ENCODE data around the gene UNC13D. TPM values are rescaled to one million over a fixed set of nuclear protein-coding genes. Genes with fewer than 3 reads are reported as not detected.

The UNC13D gene
- polyA plus RNA-seq, 1 donor from 2014 or later, result 1.2 TPM

GRCh38 chr17:75835654-75835987 is 8.6 kb downstream of the UNC13D start:
- no peaks in the 10 kb centered on the region for H3K27me3 ChIP-seq (ENCODE audit: insufficient read depth, low read depth, low read length)
- H3K9ac ChIP-seq (ENCODE audit: low read length), result no peak overlapping the region
- no peaks in the 10 kb centered on the region for H3K9me2 ChIP-seq (ENCODE audit: insufficient read depth, low read length)
- H3K4me3 ChIP-seq (ENCODE audit: low read length), result no peak overlapping the region
- no peaks in the 10 kb centered on the region for H3F3A ChIP-seq (ENCODE audit: insufficient read depth, low read length, poor library complexity, severe bottlenecking)
- no peaks in the 10 kb centered on the region for H3K9me3 ChIP-seq (ENCODE audit: low read length)
- H3K79me2 ChIP-seq (replicated peaks; ENCODE audit: insufficient read depth, low read length), result no peaks in the 10 kb centered on the region
- TF ChIP-seq SMC3 (conservative IDR thresholded peaks at IDR 0.05; ENCODE audit: poor library complexity) (no peak), EP300 (conservative IDR thresholded peaks at IDR 0.05; ENCODE audit: poor library complexity, severe bottlenecking) (no peak), RAD21 (conservative IDR thresholded peaks at IDR 0.05) (no peak), POLR2AphosphoS5 (IDR thresholded peaks at IDR 0.05) (no peak), MXI1 (conservative IDR thresholded peaks at IDR 0.05; ENCODE audit: poor library complexity, severe bottlenecking) (no peak), REST (IDR thresholded peaks at IDR 0.05; ENCODE audit: borderline replicate concordance) (no peak), EZH2 (IDR thresholded peaks at IDR 0.05; ENCODE audit: borderline replicate concordance, insufficient read depth, low read length, poor library complexity, severe bottlenecking) (no peak), TAF1 (IDR thresholded peaks at IDR 0.05; ENCODE audit: low read depth) (no peak)
- TF ChIP-seq, protein P1, sequence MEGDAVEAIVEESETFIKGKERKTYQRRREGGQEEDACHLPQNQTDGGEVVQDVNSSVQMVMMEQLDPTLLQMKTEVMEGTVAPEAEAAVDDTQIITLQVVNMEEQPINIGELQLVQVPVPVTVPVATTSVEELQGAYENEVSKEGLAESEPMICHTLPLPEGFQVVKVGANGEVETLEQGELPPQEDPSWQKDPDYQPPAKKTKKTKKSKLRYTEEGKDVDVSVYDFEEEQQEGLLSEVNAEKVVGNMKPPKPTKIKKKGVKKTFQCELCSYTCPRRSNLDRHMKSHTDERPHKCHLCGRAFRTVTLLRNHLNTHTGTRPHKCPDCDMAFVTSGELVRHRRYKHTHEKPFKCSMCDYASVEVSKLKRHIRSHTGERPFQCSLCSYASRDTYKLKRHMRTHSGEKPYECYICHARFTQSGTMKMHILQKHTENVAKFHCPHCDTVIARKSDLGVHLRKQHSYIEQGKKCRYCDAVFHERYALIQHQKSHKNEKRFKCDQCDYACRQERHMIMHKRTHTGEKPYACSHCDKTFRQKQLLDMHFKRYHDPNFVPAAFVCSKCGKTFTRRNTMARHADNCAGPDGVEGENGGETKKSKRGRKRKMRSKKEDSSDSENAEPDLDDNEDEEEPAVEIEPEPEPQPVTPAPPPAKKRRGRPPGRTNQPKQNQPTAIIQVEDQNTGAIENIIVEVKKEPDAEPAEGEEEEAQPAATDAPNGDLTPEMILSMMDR (IDR thresholded peaks at IDR 0.05; ENCODE audit: poor library complexity, severe bottlenecking), result no peak
- H3K27ac ChIP-seq (ENCODE audit: low read length), result no peak overlapping the region
- H3K36me3 ChIP-seq (ENCODE audit: insufficient read depth, low read length), result no peaks in the 10 kb centered on the region
- H3K4me2 ChIP-seq (ENCODE audit: low read length), result no peak overlapping the region
- no peak overlapping the region for H2AFZ ChIP-seq (ENCODE audit: low read depth, low read length)
- H4K20me1 ChIP-seq (ENCODE audit: insufficient read depth), result no peaks in the 10 kb centered on the region

DNA sequence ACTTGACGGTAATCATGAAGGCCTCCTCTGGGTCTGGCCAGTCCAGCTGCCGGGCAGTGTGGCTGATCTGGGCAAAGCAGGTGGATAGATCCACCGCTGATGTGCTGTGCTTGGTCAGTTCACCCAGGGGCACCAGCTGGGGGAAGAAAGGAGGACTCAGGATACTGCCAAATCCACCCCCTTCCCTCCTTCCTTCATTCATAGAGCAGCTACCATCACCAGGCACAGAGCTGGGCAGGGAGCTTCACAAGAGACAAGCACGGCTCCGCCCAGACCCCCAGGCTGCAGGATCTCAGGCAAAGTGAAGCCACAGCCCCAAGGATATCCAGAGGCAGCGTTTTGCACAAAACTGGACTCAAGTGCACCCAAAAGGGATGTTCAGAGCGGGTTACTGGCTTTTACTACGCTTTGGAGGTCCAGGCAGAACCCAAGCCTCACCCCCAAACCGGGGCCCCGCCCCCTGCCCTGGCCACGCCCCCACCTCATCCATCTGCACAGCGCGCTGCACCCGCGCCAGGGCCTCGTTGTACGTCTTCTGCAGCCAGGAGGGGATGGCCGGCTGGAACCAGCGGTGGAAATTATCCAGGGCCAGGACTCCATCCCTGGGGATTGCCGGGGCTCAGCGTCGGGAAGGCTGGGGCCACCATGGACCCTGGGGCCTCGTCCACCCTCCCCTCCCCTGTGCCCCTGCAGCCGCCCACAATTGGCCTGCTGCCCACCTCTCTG is 9.1 kb downstream of the UNC13D start:
- Histone ChIP-seq H3K27ac (ENCODE audit: low read length) (no peak overlapping the region), H3K79me2 (replicated peaks; ENCODE audit: insufficient read depth, low read length) (no peaks in the 10 kb centered on the region)

More for the DNA sequence above, 9.1 kb downstream of the UNC13D start:
- TF ChIP-seq RAD21 (conservative IDR thresholded peaks at IDR 0.05) (no peak), EZH2 (IDR thresholded peaks at IDR 0.05; ENCODE audit: borderline replicate concordance, insufficient read depth, low read length, poor library complexity, severe bottlenecking) (no peak), TAF1 (IDR thresholded peaks at IDR 0.05; ENCODE audit: low read depth) (no peak)
- Histone ChIP-seq H3K4me2 (ENCODE audit: low read length) (no peak overlapping the region), H3K9ac (ENCODE audit: low read length) (no peak overlapping the region), H3K9me3 (ENCODE audit: low read length) (no peaks in the 10 kb centered on the region), H3K9me2 (ENCODE audit: insufficient read depth, low read length) (no peaks in the 10 kb centered on the region), H4K20me1 (ENCODE audit: insufficient read depth) (no peaks in the 10 kb centered on the region), H3K36me3 (ENCODE audit: insufficient read depth, low read length) (no peaks in the 10 kb centered on the region), H2AFZ (ENCODE audit: low read depth, low read length) (no peak overlapping the region), H3K27me3 (ENCODE audit: insufficient read depth, low read depth, low read length) (no peaks in the 10 kb centered on the region), H3F3A (ENCODE audit: insufficient read depth, low read length, poor library complexity, severe bottlenecking) (no peaks in the 10 kb centered on the region), H3K4me3 (ENCODE audit: low read length) (no peak overlapping the region)
